Measurements from ENCODE around the gene CKLF. TPM values are rescaled to one million over a fixed set of nuclear protein-coding genes. Genes with fewer than 3 reads are reported as not detected.
"Not testable (repeated sequence)": the region's sequence is repeated elsewhere in the genome, so short reads cannot be mapped to it uniquely, and the experiment has no call there.

Gene CKLF
- total RNA-seq, 1 experiment from 2014 or later: 77.1 TPM

DNA sequence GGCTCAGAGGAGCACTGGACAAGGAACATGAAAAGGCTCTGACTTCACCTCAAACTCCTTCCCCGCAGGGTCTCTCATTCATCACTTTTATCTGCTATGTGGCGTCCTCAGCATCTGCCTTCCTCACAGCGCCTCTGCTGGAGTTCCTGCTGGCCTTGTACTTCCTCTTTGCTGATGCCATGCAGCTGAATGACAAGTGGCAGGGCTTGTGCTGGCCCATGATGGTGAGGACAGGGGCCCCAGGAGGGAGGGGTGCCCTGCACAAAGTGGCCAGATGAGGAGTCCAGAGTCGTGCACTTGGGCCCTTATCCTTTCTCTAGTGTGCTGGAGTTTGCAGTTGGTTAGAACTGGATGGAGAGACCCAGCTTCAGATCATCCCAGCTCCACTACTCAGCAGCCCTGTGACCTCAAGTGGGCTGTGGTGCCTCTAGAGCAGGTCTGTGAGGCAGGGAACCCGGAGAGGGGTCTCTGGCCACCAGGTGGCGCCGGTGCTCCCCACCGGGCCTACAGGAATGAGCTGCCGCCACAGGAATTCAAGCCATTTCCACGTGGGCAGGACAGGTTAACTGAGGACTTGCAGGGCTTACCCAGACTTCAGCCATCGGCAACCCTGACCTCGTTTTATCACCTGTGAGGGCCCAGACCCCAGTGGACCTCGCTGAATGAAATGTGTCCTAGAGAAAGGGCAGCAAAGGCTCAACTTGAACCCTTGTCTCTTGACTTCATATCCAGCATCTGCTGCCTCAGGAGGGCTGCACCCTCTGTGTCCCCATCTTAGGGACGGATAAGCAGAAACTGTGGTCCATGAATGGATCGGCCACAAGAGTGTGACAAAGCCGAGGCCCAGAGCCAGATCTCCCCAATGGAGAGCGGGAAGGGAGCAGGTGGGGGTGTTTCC is 56.1 kb downstream of the CKLF start:
- Histone ChIP-seq H3K27me3 (ENCODE audit: insufficient read depth, low read depth) (no peaks in the 10 kb centered on the region), H3K4me2 (no peak overlapping the region), H3K9me2 (ENCODE audit: insufficient read depth) (no peaks in the 10 kb centered on the region), H3K4me3 (no peak overlapping the region), H3F3A (ENCODE audit: insufficient read depth, low read depth) (peaks cover 22% of the 10 kb centered on the region; the same call in 1 of the 2 replicates), H3K36me3 (ENCODE audit: low read depth) (no peaks in the 10 kb centered on the region), H2AFZ (no peak overlapping the region), H3K9me3 (ENCODE audit: insufficient read depth, low read depth) (no peaks in the 10 kb centered on the region), H4K20me1 (ENCODE audit: insufficient read depth) (0 out of 2 replicates have a peak, but pooled peaks cover 4% of the 10 kb centered on the region), H3K4me1 (replicated peaks; ENCODE audit: insufficient read depth) (peaks cover 14% of the 10 kb centered on the region), H3K79me2 (ENCODE audit: low read depth) (no peaks in the 10 kb centered on the region), H3K27ac (no peak overlapping the region)
- intact Hi-C loops (cut with micrococcal nuclease; ENCODE audit: unreplicated experiment): loop anchor here (2.0 to 5.0 kb wide), 5 partner anchors 52 to 260 kb away; no protein-coding TSS in a partner anchor
- TF ChIP-seq, protein P1, sequence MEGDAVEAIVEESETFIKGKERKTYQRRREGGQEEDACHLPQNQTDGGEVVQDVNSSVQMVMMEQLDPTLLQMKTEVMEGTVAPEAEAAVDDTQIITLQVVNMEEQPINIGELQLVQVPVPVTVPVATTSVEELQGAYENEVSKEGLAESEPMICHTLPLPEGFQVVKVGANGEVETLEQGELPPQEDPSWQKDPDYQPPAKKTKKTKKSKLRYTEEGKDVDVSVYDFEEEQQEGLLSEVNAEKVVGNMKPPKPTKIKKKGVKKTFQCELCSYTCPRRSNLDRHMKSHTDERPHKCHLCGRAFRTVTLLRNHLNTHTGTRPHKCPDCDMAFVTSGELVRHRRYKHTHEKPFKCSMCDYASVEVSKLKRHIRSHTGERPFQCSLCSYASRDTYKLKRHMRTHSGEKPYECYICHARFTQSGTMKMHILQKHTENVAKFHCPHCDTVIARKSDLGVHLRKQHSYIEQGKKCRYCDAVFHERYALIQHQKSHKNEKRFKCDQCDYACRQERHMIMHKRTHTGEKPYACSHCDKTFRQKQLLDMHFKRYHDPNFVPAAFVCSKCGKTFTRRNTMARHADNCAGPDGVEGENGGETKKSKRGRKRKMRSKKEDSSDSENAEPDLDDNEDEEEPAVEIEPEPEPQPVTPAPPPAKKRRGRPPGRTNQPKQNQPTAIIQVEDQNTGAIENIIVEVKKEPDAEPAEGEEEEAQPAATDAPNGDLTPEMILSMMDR (conservative IDR thresholded peaks at IDR 0.05): peak; percentile 92
- TF ChIP-seq EZH2 (IDR thresholded peaks at IDR 0.05; ENCODE audit: low read depth): no peak
- peak; percentile 78 to 90 for DNase-seq
- BruUV-seq (replicated peaks): no TSS peak
- CTCF ChIA-PET: interaction anchor here (0.6 to 1.3 kb wide), 15 partner anchors 10 to 272 kb away, joined by 3 to 15 read pairs (median 4); partner anchors contain the start of genes DYNC1LI2 and PDP2
- POLR2A ChIA-PET (ENCODE audit: unreplicated experiment): interaction anchor here (0.6 to 0.7 kb wide), 3 partner anchors 10 to 54 kb away, joined by 3 to 4 read pairs (median 3); no protein-coding TSS in a partner anchor

DNA sequence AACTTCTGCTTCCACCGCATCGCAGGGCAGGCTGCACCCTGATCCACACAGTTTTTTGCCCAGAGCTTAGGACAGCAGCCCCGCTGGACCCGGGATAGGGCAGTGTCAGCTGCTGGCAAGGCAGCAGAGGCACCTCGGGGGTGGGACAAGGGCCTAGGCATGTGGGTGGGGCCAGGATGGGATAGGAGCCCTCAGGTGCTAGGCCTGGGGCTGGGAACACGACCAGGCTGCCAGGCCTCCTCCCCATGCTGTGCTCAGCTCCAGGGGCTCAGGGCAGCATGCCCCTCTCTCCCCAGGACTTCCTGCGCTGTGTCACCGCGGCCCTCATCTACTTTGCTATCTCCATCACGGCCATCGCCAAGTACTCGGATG is 56.7 kb downstream of the CKLF start:
- Histone ChIP-seq H3K9me3 (ENCODE audit: insufficient read depth, low read depth) (no peaks in the 10 kb centered on the region), H3K9me2 (ENCODE audit: insufficient read depth) (no peaks in the 10 kb centered on the region), H3K4me2 (no peak overlapping the region), H2AFZ (no peak overlapping the region), H3K36me3 (ENCODE audit: low read depth) (no peaks in the 10 kb centered on the region), H4K20me1 (ENCODE audit: insufficient read depth) (0 out of 2 replicates have a peak, but pooled peaks cover 4% of the 10 kb centered on the region), H3F3A (ENCODE audit: insufficient read depth, low read depth) (peaks cover 18% of the 10 kb centered on the region; the same call in 1 of the 2 replicates), H3K4me3 (no peak overlapping the region), H3K27ac (no peak overlapping the region), H3K27me3 (ENCODE audit: insufficient read depth, low read depth) (no peaks in the 10 kb centered on the region), H3K79me2 (ENCODE audit: low read depth) (no peaks in the 10 kb centered on the region), H3K4me1 (replicated peaks; ENCODE audit: insufficient read depth) (peaks cover 10% of the 10 kb centered on the region)
- TF ChIP-seq, protein P1 (conservative IDR thresholded peaks at IDR 0.05): no peak
- TF ChIP-seq EZH2 (IDR thresholded peaks at IDR 0.05; ENCODE audit: low read depth): no peak
- DNase-seq: no peak
- POLR2A ChIA-PET (ENCODE audit: unreplicated experiment): interaction anchor here (0.6 to 0.7 kb wide), 2 partner anchors 10 to 51 kb away, joined by 3 read pairs; no protein-coding TSS in a partner anchor
- intact Hi-C loops (cut with micrococcal nuclease; ENCODE audit: unreplicated experiment): loop anchor here (2.0 to 5.0 kb wide), 5 partner anchors 52 to 260 kb away; no protein-coding TSS in a partner anchor
- no TSS peak for BruUV-seq (replicated peaks)
- CTCF ChIA-PET: interaction anchor here (0.6 to 1.3 kb wide), 12 partner anchors 9 to 270 kb away, joined by 3 to 15 read pairs (median 4); partner anchors contain the start of gene DYNC1LI2

DNA sequence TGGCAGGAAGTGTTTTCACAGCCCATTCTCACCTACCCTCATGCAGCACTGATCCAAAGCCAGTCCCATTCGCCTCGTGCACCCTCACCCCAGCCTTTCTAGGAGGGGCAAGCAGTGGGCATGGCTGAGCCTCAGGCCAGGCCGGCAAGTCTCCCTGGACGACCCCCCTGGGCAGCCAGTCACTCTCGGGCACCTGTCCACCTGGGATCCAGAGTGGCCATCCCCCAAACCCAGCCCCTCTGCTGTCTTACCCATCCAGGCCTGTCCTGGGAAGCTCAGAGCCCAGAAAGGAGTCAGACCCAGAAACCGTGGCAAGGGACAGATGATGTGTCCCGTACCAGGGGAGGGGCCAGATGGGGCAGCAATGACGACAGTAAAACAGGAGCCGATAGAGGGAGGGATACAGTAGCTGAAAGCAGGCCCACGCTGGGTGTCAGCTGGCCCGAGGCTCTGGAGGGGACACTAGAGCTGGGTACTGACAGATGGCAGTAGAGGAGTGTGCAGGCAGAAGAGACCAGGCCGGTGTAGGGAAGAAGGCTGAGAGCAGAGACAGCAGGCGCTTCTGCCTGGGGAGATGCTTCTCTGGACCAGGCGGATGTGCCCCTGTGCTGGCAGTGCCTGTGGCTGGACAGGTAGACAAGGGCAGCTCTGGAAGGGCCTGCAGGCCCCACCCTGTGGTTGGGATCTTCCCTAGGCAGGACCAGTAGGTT is 57.9 kb downstream of the CKLF start:
- H3K9me2 ChIP-seq (ENCODE audit: insufficient read depth): no peaks in the 10 kb centered on the region
- peaks cover 8% of the 10 kb centered on the region for H3K4me1 ChIP-seq (replicated peaks; ENCODE audit: insufficient read depth)
- H3F3A ChIP-seq (ENCODE audit: insufficient read depth, low read depth): peaks cover 23% of the 10 kb centered on the region; the same call in 1 of the 2 replicates
- intact Hi-C loops (cut with micrococcal nuclease; ENCODE audit: unreplicated experiment): no loop called here
- ChIA-PET CTCF (no interaction called here), POLR2A (ENCODE audit: unreplicated experiment) (no interaction called here)
- DNase-seq: no peak
- no peaks in the 10 kb centered on the region for H3K9me3 ChIP-seq (ENCODE audit: insufficient read depth, low read depth)
- no peaks in the 10 kb centered on the region for H3K27me3 ChIP-seq (ENCODE audit: insufficient read depth, low read depth)
- no peak for TF ChIP-seq EZH2 (IDR thresholded peaks at IDR 0.05; ENCODE audit: low read depth)
- TF ChIP-seq, protein P1 (conservative IDR thresholded peaks at IDR 0.05): no peak
- H3K36me3 ChIP-seq (ENCODE audit: low read depth): no peaks in the 10 kb centered on the region
- H3K4me3 ChIP-seq: no peak overlapping the region
- no peaks in the 10 kb centered on the region for H3K79me2 ChIP-seq (ENCODE audit: low read depth)
- H3K4me2 ChIP-seq: no peak overlapping the region
- H3K27ac ChIP-seq: no peak overlapping the region
- no TSS peak for BruUV-seq (replicated peaks)
- no peak overlapping the region for H2AFZ ChIP-seq
- 0 out of 2 replicates have a peak, but pooled peaks cover 4% of the 10 kb centered on the region for H4K20me1 ChIP-seq (ENCODE audit: insufficient read depth)

DNA sequence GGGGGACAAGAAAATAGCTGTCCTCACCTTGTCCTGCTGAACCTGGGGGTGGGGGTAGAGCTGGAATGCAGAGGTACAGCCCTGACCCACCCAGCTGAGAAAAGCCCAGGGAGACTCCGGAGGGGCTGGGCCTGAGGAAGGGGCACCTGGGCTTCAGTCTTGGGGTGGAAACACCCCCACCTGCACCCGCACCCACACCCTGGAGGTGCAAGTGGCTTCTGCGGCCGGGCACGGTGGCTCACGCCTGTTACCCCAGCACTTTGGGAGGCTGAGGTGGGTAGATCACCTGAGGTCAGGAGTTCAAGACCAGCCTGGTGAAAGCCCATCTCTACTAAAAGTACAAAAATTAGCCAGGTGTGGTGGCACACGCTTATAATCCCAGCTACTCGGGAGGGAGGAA is 59.5 kb downstream of the CKLF start:
- H3K9me2 ChIP-seq (ENCODE audit: insufficient read depth); intact Hi-C loops (cut with micrococcal nuclease; ENCODE audit: unreplicated experiment); H3K36me3 ChIP-seq (ENCODE audit: low read depth); H3K27me3 ChIP-seq (ENCODE audit: insufficient read depth, low read depth); H4K20me1 ChIP-seq (ENCODE audit: insufficient read depth); H2AFZ ChIP-seq; H3K4me2 ChIP-seq; H3K4me1 ChIP-seq (replicated peaks; ENCODE audit: insufficient read depth); BruUV-seq (replicated peaks); H3K27ac ChIP-seq; H3K79me2 ChIP-seq (ENCODE audit: low read depth); H3K4me3 ChIP-seq; H3K9me3 ChIP-seq (ENCODE audit: insufficient read depth, low read depth); DNase-seq; POLR2A ChIA-PET (ENCODE audit: unreplicated experiment): not testable (repeated sequence)
- H3F3A ChIP-seq (ENCODE audit: insufficient read depth, low read depth): peaks cover 16% of the 10 kb centered on the region; the same call in 1 of the 2 replicates
- CTCF ChIA-PET: interaction anchor here (1.0 kb wide), 1 partner anchor 113 kb away, joined by 4 read pairs; no protein-coding TSS in a partner anchor

Data from PC-9 (cell line).